Neuronal stem cell (in vitro differentiated cells): ENCODE results near the gene TMEM61.

Experiments
- DNase-seq: peaks from one replicate; pipeline ENCODE4 v3.0.0-alpha.2; 2013; ENCODE audit warnings: low spot score
- H2AFZ ChIP-seq: one replicate; pipeline ENCODE4 v1.6.1; 2013; ENCODE audit warnings: mild to moderate bottlenecking, low read length, inconsistent platforms
- H2AK5ac ChIP-seq: 2 replicates; pipeline ENCODE4 v1.6.1; 2013; ENCODE audit warnings: low read depth, mild to moderate bottlenecking, inconsistent platforms, low read length, moderate library complexity, mixed read lengths
- H2BK120ac ChIP-seq: 2 replicates; pipeline ENCODE4 v1.6.1; 2013; ENCODE audit warnings: low read depth, mild to moderate bottlenecking, inconsistent platforms, low read length, moderate library complexity, mixed read lengths
- H2BK12ac ChIP-seq: one replicate; pipeline ENCODE4 v1.6.1; 2013; ENCODE audit warnings: low read length, inconsistent platforms
- H2BK15ac ChIP-seq: 2 replicates; pipeline ENCODE4 v1.6.1; 2013; ENCODE audit warnings: mild to moderate bottlenecking, low read length, inconsistent platforms, mixed read lengths
- H2BK5ac ChIP-seq: one replicate; pipeline ENCODE4 v1.6.1; 2013; ENCODE audit warnings: inconsistent platforms, mild to moderate bottlenecking, low read length, moderate library complexity
- H3K14ac ChIP-seq: one replicate; pipeline ENCODE4 v1.6.1; 2013; ENCODE audit warnings: low read length, inconsistent platforms
- H3K18ac ChIP-seq: 2 replicates; pipeline ENCODE4 v1.6.1; 2013; ENCODE audit warnings: low read length, inconsistent platforms
- H3K23ac ChIP-seq: 2 replicates; pipeline ENCODE4 v1.6.1; 2013; ENCODE audit warnings: low read depth, mild to moderate bottlenecking, mixed read lengths, low read length, inconsistent platforms; ENCODE audit not compliant: poor library complexity
- H3K27ac ChIP-seq: replicated peaks from 3 replicates; pipeline ENCODE4 v1.5.1; 2013; ENCODE audit warnings: low read length, inconsistent platforms
- H3K27me3 ChIP-seq, 3 experiments: 2 replicates each; pipeline ENCODE4 v1.6.1; 2013; ENCODE audit warnings: low read length in 3 of 3, mild to moderate bottlenecking in 2 of 3, inconsistent platforms in 1 of 3, low read depth in 1 of 3, mixed read lengths in 1 of 3, moderate library complexity in 1 of 3; ENCODE audit not compliant: control insufficient read depth in 3 of 3, insufficient read depth in 3 of 3
- H3K36me3 ChIP-seq, 2 donors: replicated peaks in 1 of 2; 2 replicates each; pipeline ENCODE4 v1.6.1; 2013; ENCODE audit warnings: low read length in 2 of 2; ENCODE audit not compliant: control insufficient read depth in 2 of 2, insufficient read depth in 2 of 2
- H3K4ac ChIP-seq: 2 replicates; pipeline ENCODE4 v1.6.1; 2013; ENCODE audit warnings: inconsistent platforms, mild to moderate bottlenecking, low read length, moderate library complexity
- H3K4me1 ChIP-seq, 2 donors: 1 replicate in 1 of 2; 2 replicates in 1 of 2; pipeline ENCODE4 v1.6.1; 2013; ENCODE audit warnings: low read length in 2 of 2, low read depth in 1 of 2; ENCODE audit not compliant: control insufficient read depth in 2 of 2, insufficient read depth in 1 of 2
- H3K4me2 ChIP-seq: one replicate; pipeline ENCODE4 v1.6.1; 2013; ENCODE audit warnings: mild to moderate bottlenecking, low read length, inconsistent platforms; ENCODE audit not compliant: insufficient read depth, poor library complexity, severe bottlenecking
- H3K4me3 ChIP-seq, 2 donors: 2 replicates each; pipeline ENCODE4 v1.5.1; 2013; ENCODE audit warnings: low read length in 2 of 2, mild to moderate bottlenecking in 2 of 2, inconsistent platforms in 1 of 2, moderate library complexity in 1 of 2
- H3K79me1 ChIP-seq: one replicate; pipeline ENCODE4 v1.6.1; 2013; ENCODE audit warnings: low read depth, mild to moderate bottlenecking, inconsistent platforms, low read length, moderate library complexity
- H3K9ac ChIP-seq: one replicate; pipeline ENCODE4 v1.6.1; 2013; ENCODE audit warnings: mild to moderate bottlenecking, low read depth, low read length, inconsistent platforms; ENCODE audit not compliant: poor library complexity
- H3K9me3 ChIP-seq, 2 donors: replicated peaks in 1 of 2; 2 replicates each; pipeline versions ENCODE3 to v1.6.1; 2013; ENCODE audit warnings: low read length in 2 of 2, mild to moderate bottlenecking in 2 of 2, inconsistent platforms in 1 of 2, low read depth in 1 of 2, mixed read lengths in 1 of 2, moderate library complexity in 1 of 2; ENCODE audit not compliant: control insufficient read depth in 2 of 2, insufficient read depth in 1 of 2
- H4K8ac ChIP-seq: one replicate; pipeline ENCODE4 v1.6.1; 2013; ENCODE audit warnings: low read depth, mild to moderate bottlenecking, inconsistent platforms, low read length, moderate library complexity
- H4K91ac ChIP-seq: one replicate; pipeline ENCODE4 v1.6.1; 2013; ENCODE audit warnings: low read length, low read depth, mild to moderate bottlenecking, inconsistent platforms; ENCODE audit not compliant: poor library complexity
- WGBS, 2 donors: extraction: QIAGEN DNeasy Blood & Tissue Kit; methylation state at CpG; one replicate each; pipeline ENCODE4 v1.1.7; 2013; ENCODE audit warnings: missing lambda C conversion rate in 2 of 2, mixed read lengths in 1 of 2; ENCODE audit not compliant: insufficient read length in 2 of 2, insufficient replicate concordance in 1 of 2; ENCODE audit errors: extremely low coverage in 2 of 2; 5-methylcytosine and 5-hydroxymethylcytosine counted together

The TMEM61 gene

GRCh38 chr1:55007625-55008024 is 27.2 kb downstream of the TMEM61 start:
- H3K27me3 ChIP-seq, result peaks cover 0 to 6% (median 0%) of the 10 kb centered on the region in 3 experiments

GRCh38 chr1:55010194-55010886 is 29.9 kb downstream of the TMEM61 start:
- H2BK120ac ChIP-seq, result no peak overlapping the region
- no peak overlapping the region for H3K4me3 ChIP-seq
- H3K23ac ChIP-seq, result no peak overlapping the region
- H3K4me1 ChIP-seq, result no peaks in the 10 kb centered on the region
- no peak overlapping the region for H2BK12ac ChIP-seq
- WGBS, 2 donors, result no CpG with 5 or more reads among the region's 9 CpGs
- no peak overlapping the region for H2BK15ac ChIP-seq
- H3K4ac ChIP-seq, result no peak overlapping the region
- no peaks in the 10 kb centered on the region for H3K79me1 ChIP-seq
- DNase-seq, result no peak
- H4K91ac ChIP-seq, result no peak overlapping the region
- no peaks in the 10 kb centered on the region for H3K36me3 ChIP-seq
- no peak overlapping the region for H4K8ac ChIP-seq
- no peak overlapping the region for H3K4me2 ChIP-seq
- peaks cover 0 to 25% (median 0%) of the 10 kb centered on the region in 3 experiments for H3K27me3 ChIP-seq
- H3K27ac ChIP-seq, result no peak overlapping the region
- H3K18ac ChIP-seq, result peak overlapping the region; percentile 6
- no peak overlapping the region for H3K9ac ChIP-seq
- no peak overlapping the region for H2AK5ac ChIP-seq
- H3K9me3 ChIP-seq, result no peaks in the 10 kb centered on the region
- H2BK5ac ChIP-seq, result no peak overlapping the region
- no peak overlapping the region for H2AFZ ChIP-seq
- no peak overlapping the region for H3K14ac ChIP-seq

More at GRCh38 chr1:55007625-55008024, 27.2 kb downstream of the TMEM61 start:
- no peak overlapping the region for H2AK5ac ChIP-seq
- H3K18ac ChIP-seq, result no peak overlapping the region
- WGBS, 2 donors, result no CpG with 5 or more reads among the region's 3 CpGs
- H3K14ac ChIP-seq, result no peak overlapping the region
- H2BK120ac ChIP-seq, result no peak overlapping the region
- H4K8ac ChIP-seq, result no peak overlapping the region
- no peak overlapping the region for H2AFZ ChIP-seq
- H2BK12ac ChIP-seq, result no peak overlapping the region
- no peak overlapping the region for H3K4ac ChIP-seq
- peak overlapping the region; percentile 25 for H2BK15ac ChIP-seq
- H3K9me3 ChIP-seq, result peaks cover 0 to 3% of the 10 kb centered on the region in 2 donors
- H3K36me3 ChIP-seq, result no peaks in the 10 kb centered on the region
- no peak overlapping the region for H4K91ac ChIP-seq
- no peak overlapping the region for H3K23ac ChIP-seq
- no peaks in the 10 kb centered on the region for H3K79me1 ChIP-seq
- H3K4me2 ChIP-seq, result no peak overlapping the region
- H3K27ac ChIP-seq, result no peak overlapping the region
- no peak overlapping the region for H3K4me3 ChIP-seq
- H3K9ac ChIP-seq, result no peak overlapping the region
- H2BK5ac ChIP-seq, result no peak overlapping the region
- H3K4me1 ChIP-seq, result no peaks in the 10 kb centered on the region
- DNase-seq, result no peak

GRCh38 chr1:55010887-55011217 is 30.4 kb downstream of the TMEM61 start:
- Histone ChIP-seq H2BK5ac (no peak overlapping the region), H3K23ac (no peak overlapping the region), H4K8ac (no peak overlapping the region), H3K18ac (no peak overlapping the region), H3K4me2 (no peak overlapping the region), H3K4ac (no peak overlapping the region), H3K4me3 (no peak overlapping the region), H2BK12ac (no peak overlapping the region), H2AFZ (no peak overlapping the region), H3K14ac (no peak overlapping the region), H4K91ac (no peak overlapping the region), H3K79me1 (no peaks in the 10 kb centered on the region), H2BK15ac (no peak overlapping the region), H2BK120ac (no peak overlapping the region), H3K27me3 (peaks cover 0 to 30% (median 0%) of the 10 kb centered on the region in 3 experiments), H3K27ac (no peak overlapping the region), H3K4me1 (no peaks in the 10 kb centered on the region), H2AK5ac (no peak overlapping the region), H3K9me3 (no peaks in the 10 kb centered on the region), H3K36me3 (no peaks in the 10 kb centered on the region), H3K9ac (no peak overlapping the region)
- DNase-seq, result no peak
- WGBS, 2 donors, result no CpG with 5 or more reads among the region's 7 CpGs

- H3K4me3 ChIP-seq, result no peak overlapping the region
- H2AK5ac ChIP-seq, result no peak overlapping the region
- H3K27ac ChIP-seq, result no peak overlapping the region
- H3K36me3 ChIP-seq, result no peaks in the 10 kb centered on the region
- no peaks in the 10 kb centered on the region for H3K9me3 ChIP-seq
- H3K14ac ChIP-seq, result no peak overlapping the region
- H3K4me2 ChIP-seq, result no peak overlapping the region
- H2BK15ac ChIP-seq, result no peak overlapping the region
- H3K18ac ChIP-seq, result no peak overlapping the region
- H2BK120ac ChIP-seq, result no peak overlapping the region
- H3K23ac ChIP-seq, result no peak overlapping the region
- no peak for DNase-seq
- no peak overlapping the region for H3K4ac ChIP-seq
- no peak overlapping the region for H3K9ac ChIP-seq
- H2BK12ac ChIP-seq, result no peak overlapping the region
- no CpG with 5 or more reads among the region's 1 CpG for WGBS, 2 donors
- no peaks in the 10 kb centered on the region for H3K79me1 ChIP-seq
- no peak overlapping the region for H2AFZ ChIP-seq
- no peaks in the 10 kb centered on the region for H3K4me1 ChIP-seq
- H2BK5ac ChIP-seq, result no peak overlapping the region
- peaks cover 0 to 36% (median 0%) of the 10 kb centered on the region in 3 experiments for H3K27me3 ChIP-seq
- no peak overlapping the region for H4K91ac ChIP-seq
- no peak overlapping the region for H4K8ac ChIP-seq
These were observed 32.2 kb downstream of the TMEM61 start for GRCh38 chr1:55012661-55013060.
